DND-41 (cell line): Measurements from ENCODE around the gene NCOA4.

Experiments
- ATAC-seq: fragments of 200-7000 bp; cut with Tn5 transposase; 3 replicates; pipeline ENCODE4 v1.9.1; 2021; ENCODE audit warnings: low read depth; ENCODE audit not compliant: insufficient read depth
- DNase-seq: peaks from one replicate; pipeline ENCODE4 v3.0.0-alpha.2; 2020
- H2AFZ ChIP-seq: 2 replicates; pipeline ENCODE4 v1.6.0; 2012; ENCODE audit warnings: low read depth, low read length
- H3K27ac ChIP-seq: 2 replicates; pipeline ENCODE4 v1.5.1; 2012; ENCODE audit warnings: low read length, inconsistent platforms
- H3K27me3 ChIP-seq: fragments of 200-600 bp; sonication (generic); 2 replicates; pipeline ENCODE4 v1.6.0; 2012; ENCODE audit warnings: low read length, mild to moderate bottlenecking, inconsistent platforms; ENCODE audit not compliant: insufficient read depth, poor library complexity
- H3K36me3 ChIP-seq: 2 replicates; pipeline ENCODE4 v1.5.1; 2012; ENCODE audit warnings: low read length, inconsistent platforms; ENCODE audit not compliant: insufficient read depth
- H3K4me1 ChIP-seq: 2 replicates; pipeline ENCODE4 v1.5.1; 2012; ENCODE audit warnings: mild to moderate bottlenecking, low read length; ENCODE audit not compliant: insufficient read depth
- H3K4me2 ChIP-seq: 2 replicates; pipeline ENCODE4 v1.6.0; 2012; ENCODE audit warnings: mild to moderate bottlenecking, moderate library complexity, low read length, inconsistent platforms; ENCODE audit not compliant: insufficient read depth
- H3K4me3 ChIP-seq, 2 experiments: fragments of 200-600 bp in 1 of 2; shearing (Covaris generic) in 1 of 2; 2 replicates each; pipeline ENCODE4 v1.5.1; 2012 to 2016; ENCODE audit warnings: inconsistent platforms in 2 of 2, low read length in 2 of 2, mild to moderate bottlenecking in 2 of 2, low read depth in 1 of 2, moderate library complexity in 1 of 2
- H3K79me2 ChIP-seq: 2 replicates; pipeline ENCODE4 v1.6.0; 2012; ENCODE audit warnings: low read length, inconsistent platforms; ENCODE audit not compliant: insufficient read depth
- H3K9ac ChIP-seq: 2 replicates; pipeline ENCODE4 v1.6.0; 2012; ENCODE audit warnings: low read depth, mild to moderate bottlenecking, inconsistent platforms, low read length, moderate library complexity
- H3K9me3 ChIP-seq: 2 replicates; pipeline ENCODE4 v1.5.1; 2012; ENCODE audit warnings: low read length, moderate library complexity, mild to moderate bottlenecking, inconsistent platforms; ENCODE audit not compliant: insufficient read depth, severe bottlenecking
- H4K20me1 ChIP-seq: 2 replicates; pipeline ENCODE4 v1.6.0; 2012; ENCODE audit warnings: low read length; ENCODE audit not compliant: insufficient read depth
- EZH2 ChIP-seq: IDR thresholded peaks from 3 replicates; pipeline ENCODE4 v1.6.1; 2012; ENCODE audit warnings: borderline replicate concordance, low read depth, mild to moderate bottlenecking, moderate library complexity, low read length, inconsistent platforms; ENCODE audit not compliant: severe bottlenecking
- TF ChIP-seq, protein P1 (sequence below): IDR thresholded peaks from 2 replicates; pipeline ENCODE4 v1.5.1; 2012; ENCODE audit warnings: borderline replicate concordance, low read length, moderate library complexity, mild to moderate bottlenecking; ENCODE audit not compliant: poor library complexity, severe bottlenecking; ENCODE audit errors: extremely low read depth

Gene NCOA4

DNA sequence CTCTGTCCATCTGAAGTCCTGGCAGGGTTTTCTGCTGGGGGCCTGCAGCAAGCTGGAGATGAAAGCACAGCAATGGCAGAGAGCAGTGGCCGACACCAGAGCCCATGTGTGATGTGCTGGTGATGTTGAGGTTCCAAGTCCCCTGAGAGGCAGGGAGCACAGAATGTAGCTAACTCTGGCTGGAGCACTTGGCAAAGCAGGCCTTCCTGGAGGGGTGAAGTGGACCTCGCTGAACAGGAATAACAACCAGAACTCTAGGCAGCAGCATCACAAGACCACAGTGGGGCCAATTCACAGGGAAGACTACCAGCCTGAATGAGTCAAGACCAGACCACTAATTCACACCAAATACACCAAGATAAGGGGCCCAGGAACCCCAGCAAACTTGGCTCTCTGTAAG is 38.5 kb upstream of the NCOA4 start:
- Histone ChIP-seq H2AFZ (no peak overlapping the region), H3K36me3 (no peaks in the 10 kb centered on the region), H3K9me3 (no peaks in the 10 kb centered on the region), H3K27ac (no peak overlapping the region), H3K4me2 (no peak overlapping the region), H4K20me1 (no peaks in the 10 kb centered on the region), H3K4me1 (no peaks in the 10 kb centered on the region), H3K9ac (no peak overlapping the region), H3K27me3 (no peaks in the 10 kb centered on the region), H3K4me3 (no peak overlapping the region), H3K79me2 (no peaks in the 10 kb centered on the region)
- TF ChIP-seq EZH2: no peak
- TF ChIP-seq, protein P1, sequence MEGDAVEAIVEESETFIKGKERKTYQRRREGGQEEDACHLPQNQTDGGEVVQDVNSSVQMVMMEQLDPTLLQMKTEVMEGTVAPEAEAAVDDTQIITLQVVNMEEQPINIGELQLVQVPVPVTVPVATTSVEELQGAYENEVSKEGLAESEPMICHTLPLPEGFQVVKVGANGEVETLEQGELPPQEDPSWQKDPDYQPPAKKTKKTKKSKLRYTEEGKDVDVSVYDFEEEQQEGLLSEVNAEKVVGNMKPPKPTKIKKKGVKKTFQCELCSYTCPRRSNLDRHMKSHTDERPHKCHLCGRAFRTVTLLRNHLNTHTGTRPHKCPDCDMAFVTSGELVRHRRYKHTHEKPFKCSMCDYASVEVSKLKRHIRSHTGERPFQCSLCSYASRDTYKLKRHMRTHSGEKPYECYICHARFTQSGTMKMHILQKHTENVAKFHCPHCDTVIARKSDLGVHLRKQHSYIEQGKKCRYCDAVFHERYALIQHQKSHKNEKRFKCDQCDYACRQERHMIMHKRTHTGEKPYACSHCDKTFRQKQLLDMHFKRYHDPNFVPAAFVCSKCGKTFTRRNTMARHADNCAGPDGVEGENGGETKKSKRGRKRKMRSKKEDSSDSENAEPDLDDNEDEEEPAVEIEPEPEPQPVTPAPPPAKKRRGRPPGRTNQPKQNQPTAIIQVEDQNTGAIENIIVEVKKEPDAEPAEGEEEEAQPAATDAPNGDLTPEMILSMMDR: no peak
- no peak for ATAC-seq
- DNase-seq: no peak

GRCh38 chr10:46068117-46068516 is 37.7 kb upstream of the NCOA4 start:
- Histone ChIP-seq H3K4me1 (no peaks in the 10 kb centered on the region), H4K20me1 (no peaks in the 10 kb centered on the region), H3K4me2 (no peak overlapping the region), H3K27me3 (no peaks in the 10 kb centered on the region), H3K9me3 (no peaks in the 10 kb centered on the region), H3K27ac (no peak overlapping the region), H3K36me3 (no peaks in the 10 kb centered on the region), H3K4me3 (no peak overlapping the region), H3K79me2 (no peaks in the 10 kb centered on the region), H2AFZ (no peak overlapping the region), H3K9ac (no peak overlapping the region)
- TF ChIP-seq, protein P1: no peak
- TF ChIP-seq EZH2: no peak
- ATAC-seq: no peak
- no peak for DNase-seq

DNA sequence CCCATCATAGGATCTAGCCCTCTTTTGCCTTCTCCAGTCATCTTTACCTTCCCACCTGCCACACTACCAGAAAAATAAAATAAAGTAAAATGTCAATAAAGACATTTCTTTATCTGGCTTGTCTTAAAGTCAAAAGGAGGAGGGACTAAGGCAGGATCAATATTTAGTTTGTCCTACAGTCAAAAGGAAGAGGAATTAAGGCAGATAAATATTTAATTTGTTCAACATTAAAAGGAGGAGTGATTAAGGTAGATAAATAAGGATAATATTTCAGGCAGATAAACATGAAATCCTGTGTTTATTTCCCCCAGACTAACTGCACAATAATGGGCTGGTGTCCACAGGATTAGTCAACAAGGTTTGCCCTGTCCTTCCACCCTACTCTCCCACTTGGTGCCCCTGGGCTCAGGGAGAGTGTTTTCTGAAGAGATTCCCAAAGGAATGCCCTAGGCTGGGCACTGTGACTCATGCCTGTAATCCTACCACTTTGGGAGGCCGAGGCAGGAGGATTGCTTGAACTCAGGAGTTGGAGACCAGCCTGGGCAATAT is 33.9 kb upstream of the NCOA4 start:
- TF ChIP-seq EZH2: no peak
- TF ChIP-seq, protein P1: no peak
- Histone ChIP-seq H3K4me3 (no peak overlapping the region), H3K27ac (no peak overlapping the region), H3K27me3 (no peaks in the 10 kb centered on the region), H3K36me3 (no peaks in the 10 kb centered on the region), H3K9ac (no peak overlapping the region), H3K4me2 (no peak overlapping the region), H4K20me1 (no peaks in the 10 kb centered on the region), H2AFZ (no peak overlapping the region), H3K9me3 (no peaks in the 10 kb centered on the region), H3K4me1 (no peaks in the 10 kb centered on the region), H3K79me2 (no peaks in the 10 kb centered on the region)
- ATAC-seq: no peak
- no peak for DNase-seq
